ENCODE results near the gene SMAD3.
"Not testable (repeated sequence)": the region's sequence is repeated elsewhere in the genome, so short reads cannot be mapped to it uniquely, and the experiment has no call there.

Gene SMAD3

DNA sequence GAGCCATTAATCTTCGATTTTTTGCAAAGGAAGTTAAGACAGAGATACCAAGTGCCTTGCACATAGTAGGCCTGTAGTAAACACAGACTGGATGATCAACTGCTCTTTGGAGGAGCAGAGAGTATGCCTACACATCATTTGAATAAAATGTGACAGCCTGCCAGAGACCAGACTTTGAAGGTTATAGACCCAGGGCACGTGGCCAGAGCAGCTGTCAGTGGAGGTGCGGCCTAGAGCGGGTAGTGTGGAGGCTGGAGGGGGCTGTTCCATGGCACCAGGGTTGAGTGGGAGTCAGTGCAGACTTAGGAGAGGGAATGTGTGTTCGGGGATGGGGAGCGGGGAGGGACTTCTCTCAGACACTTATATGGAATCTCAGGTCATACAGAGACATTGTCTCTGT, 80.8 kb downstream of the SMAD3 start:
- DNase-seq, result peak; percentile 86

DNA sequence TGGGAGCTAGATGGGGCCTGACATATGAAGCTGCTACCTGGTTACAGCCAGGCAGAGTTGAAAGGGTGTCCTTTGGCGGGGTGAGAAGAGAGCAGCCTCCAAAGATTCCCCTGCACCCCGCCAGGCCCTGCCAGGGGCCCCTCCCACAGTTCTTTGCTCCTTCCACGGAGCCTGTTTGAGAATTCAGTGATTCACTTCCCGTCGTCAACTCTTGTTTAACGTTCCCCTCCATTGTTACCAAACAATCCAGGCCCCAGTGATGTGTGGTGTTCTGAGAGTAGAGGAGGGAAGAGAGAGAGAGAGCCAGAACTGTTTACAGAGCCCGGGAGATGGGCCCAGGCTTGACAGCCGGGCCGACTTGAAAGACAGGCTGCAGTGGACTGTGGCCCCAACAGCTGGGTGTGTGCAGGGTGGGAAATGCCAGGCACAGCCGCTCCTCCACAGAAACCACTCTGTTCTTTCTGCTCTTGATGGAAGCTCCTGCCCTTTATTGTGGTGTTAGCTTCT, 81.5 kb downstream of the SMAD3 start:
- peak; percentile 67 for DNase-seq

DNA sequence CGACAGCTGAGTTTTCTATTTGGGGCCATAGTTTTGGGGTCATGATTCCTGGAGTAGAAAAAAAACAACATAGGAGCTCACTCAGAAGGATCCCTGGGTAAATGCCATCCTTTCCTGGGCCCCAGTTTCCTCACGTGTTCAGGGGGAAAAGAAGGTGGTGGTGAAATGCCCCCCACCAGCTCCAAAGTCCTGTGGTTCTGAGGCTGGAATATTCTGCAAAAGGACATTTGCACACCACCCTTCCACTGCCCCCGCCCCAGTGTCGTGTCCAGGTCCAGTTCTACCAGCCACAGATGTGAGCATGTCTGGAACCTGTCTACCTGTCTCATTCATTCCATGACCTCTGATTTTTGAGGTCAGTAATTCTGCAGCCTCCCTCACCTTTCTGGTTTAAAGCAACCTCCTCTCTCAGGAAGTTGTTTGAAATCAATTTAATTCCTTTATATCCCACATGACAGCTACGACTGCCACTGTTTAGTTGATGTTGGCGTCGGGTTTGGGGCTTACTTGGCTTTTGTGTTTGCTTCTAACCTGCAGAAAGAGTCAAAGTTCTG, 82.1 kb downstream of the SMAD3 start:
- DNase-seq, result no peak

DNA sequence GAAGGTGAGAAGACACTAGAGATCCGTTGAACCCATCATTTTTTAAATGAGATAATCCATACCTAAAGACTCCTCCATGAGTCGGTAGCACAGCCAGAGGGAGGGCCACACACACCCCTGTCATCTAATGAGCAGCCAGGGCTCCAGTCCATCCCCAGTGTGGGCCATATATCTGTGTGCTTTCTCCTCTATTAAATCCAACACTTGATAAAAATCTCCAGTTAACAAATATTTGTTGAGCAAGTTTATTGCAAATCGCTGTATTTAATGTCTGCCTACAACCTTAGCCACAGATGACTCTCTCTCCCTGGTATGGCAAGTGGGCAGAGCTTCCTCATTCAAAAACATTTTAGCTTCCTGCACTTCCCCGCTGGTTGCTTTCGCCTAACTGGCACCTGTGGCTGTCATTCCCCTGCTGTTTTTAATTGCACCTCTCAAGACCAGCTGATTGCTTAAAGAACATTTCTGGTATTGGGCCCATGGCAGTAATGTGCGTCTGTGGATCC, 82.8 kb downstream of the SMAD3 start:
- no peak for DNase-seq

DNA sequence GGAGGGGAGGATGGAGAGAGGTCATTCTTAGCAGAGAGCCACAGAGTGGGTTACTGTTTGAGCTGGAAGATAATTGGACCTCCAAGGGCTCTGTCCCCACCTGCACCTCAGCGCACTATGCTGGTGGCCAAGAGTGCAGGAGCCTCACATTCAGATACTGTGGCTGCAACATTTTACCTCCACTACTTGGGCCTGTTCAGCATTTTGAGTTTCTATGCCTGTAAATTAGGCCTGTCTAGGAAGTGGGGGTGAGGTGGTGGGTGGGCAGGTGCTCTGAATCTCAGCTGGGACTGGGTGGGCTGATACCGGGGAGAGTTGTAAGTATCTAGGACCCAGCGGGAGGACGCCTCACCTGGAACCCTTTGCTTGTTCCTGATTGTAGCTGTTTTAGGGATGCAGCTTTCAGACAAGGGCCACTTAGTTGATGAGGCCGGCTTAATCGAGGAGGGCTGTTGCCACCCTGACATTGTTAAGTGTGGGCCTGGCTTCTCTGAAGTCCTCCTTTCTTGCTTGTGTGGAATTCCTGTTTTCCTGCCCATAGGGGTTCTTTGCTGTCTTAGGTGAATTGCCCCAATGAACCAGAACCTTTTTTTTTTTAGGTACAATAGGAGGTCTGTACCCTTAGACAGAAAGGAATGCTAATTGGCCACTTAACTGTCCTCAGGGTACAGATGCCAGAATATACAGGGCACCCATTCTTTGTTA, 83.8 kb downstream of the SMAD3 start:
- DNase-seq, result no peak

DNA sequence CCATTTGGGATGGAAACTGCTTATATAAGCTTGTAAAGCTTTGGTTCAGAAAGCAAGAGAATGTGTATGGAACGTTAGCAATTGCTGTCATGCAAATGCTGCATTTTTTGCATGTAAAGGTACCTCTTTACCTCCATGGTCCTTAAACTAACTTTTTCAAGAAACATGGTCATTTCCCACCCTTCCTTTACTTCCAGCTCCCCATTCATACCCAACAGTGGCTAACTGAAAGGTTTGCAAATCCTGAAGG, 84.3 kb downstream of the SMAD3 start:
- DNase-seq, result no peak

DNA sequence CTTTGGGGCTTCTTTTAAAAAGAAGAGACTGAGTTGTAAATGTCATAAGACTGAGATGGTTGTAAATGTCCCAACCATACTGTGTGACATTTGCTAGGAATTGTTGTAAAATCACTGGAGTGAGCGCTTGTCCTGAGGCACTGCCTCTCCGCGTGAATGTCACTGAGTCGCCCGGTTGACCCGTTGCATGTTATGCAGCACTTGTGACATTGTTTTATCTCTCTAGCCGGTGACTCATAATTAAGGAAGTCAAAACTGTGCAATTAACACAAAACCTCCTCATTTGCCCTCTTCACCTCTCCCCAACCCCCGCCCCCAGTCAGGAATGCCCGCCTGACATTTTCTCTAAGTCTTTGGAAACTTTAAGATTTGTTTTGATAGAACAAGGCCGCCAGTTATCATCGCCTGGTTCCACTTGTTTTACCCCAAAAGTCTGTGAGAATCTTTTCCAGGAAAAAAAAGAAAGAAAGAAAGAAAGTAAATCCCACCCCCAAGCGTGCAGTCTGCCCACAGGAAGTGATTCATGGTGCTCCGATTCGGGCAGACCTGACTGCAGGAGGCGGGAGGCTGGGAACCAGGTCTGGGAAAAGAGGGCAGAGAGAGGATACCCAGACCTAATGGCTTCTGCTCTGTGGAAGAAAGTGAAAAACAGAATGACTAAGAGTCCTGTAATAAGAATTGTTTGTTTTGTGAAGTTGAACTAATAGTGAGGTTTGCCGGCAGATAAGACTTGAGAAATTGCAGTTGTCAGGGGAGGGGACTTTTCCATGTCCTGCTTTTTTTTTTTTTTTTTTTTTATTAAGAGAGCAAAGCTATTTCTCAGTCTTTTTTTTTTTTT, 84.8 kb downstream of the SMAD3 start:
- peak; percentile 66 for DNase-seq

DNA sequence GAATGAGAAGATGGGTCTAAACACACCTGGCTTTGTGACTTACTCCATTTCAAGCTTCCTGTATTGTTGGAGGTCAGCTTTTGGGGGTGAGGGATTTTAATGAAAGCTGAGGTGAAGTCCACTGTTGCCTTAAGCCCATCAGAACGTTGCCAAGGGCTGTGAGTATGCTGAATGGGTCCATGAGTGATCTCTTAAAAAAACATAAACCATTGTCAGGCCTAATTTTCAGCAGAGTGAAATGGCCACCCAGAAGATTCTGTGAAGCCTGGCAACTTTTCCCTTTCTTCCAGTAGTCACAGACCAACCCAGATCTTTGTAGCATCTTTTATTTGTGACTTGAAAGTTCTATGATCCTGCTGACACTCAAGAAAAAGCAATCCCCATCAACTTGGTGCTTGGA, 87.0 kb downstream of the SMAD3 start:
- DNase-seq, result no peak

DNA sequence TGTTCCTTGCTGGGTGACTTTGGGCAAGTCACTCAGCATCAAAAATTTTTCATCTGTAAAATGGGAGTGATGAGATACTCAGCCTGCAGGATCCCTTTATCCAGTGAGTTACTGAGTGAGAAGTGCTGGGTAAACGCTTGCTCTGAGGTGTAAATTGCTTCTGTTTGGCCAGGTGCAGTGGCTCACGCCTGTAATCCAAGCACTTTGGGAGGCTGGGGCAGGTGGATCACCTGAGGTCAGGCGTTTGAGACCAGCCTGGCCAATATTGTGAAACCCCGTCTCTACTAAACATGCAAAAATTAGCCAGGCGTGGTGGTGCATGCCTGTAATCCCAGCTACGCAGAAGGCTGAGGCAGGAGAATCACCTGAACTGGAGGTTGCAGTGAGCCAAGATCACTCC, 87.6 kb downstream of the SMAD3 start:
- DNase-seq, result not testable (repeated sequence)

DNA sequence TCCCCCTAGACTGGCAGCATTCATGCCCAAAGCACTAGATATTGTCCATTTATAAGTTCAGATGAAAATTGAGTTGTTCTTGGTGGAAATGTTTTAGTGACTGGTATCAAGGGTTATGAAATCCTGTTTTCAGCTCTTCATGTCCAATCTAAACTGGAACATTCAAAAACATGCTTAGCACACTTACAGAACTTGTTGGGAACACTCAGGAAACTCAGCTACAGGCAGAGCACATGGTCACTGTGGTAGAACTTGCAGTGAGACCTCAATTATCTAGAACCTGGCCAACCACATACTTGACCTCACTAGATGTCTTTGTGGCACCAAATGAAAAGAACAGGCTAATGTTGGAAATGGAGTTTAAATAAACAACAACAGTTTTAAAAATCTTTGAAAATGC, 88.8 kb downstream of the SMAD3 start:
- no peak for DNase-seq

DNA sequence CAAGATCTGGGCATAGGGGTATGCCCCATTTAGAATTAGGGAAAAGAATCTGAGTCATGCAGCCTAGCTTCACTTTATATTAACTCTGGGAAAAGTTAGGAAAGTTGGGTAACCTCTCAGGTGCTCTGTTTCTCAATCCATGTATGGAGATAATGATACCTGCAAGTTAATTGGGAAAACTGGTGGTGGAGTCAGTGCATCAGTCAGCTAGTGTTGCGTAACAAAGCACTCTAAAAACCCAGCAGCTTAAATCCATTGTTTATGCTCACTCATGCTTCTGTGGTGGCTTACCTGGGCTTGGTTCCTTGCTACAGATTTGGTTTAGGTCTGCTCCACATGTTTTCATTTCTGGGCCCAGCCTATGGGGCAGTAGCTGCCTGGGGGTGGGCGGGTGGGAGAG, 91.0 kb downstream of the SMAD3 start:
- no peak for DNase-seq

DNA sequence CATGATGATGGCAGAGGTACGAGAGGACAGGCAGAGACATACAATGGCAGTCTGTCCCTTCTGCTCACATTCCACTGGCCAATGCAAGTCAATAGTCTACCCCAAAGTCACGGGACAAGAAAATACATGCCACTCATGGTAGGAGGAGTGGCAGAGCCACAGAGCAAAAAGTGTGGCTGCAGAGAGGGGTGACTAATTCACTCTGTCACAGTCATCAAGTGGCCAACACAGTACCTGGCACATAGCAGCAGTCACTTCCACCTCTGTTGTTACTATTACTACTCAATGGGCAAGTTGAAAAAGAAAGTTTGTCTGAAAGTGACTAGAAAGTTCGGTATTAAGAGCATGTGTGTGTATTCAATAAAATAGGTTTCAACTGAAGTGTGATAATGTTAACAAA, 91.4 kb downstream of the SMAD3 start:
- no peak for DNase-seq

DNA sequence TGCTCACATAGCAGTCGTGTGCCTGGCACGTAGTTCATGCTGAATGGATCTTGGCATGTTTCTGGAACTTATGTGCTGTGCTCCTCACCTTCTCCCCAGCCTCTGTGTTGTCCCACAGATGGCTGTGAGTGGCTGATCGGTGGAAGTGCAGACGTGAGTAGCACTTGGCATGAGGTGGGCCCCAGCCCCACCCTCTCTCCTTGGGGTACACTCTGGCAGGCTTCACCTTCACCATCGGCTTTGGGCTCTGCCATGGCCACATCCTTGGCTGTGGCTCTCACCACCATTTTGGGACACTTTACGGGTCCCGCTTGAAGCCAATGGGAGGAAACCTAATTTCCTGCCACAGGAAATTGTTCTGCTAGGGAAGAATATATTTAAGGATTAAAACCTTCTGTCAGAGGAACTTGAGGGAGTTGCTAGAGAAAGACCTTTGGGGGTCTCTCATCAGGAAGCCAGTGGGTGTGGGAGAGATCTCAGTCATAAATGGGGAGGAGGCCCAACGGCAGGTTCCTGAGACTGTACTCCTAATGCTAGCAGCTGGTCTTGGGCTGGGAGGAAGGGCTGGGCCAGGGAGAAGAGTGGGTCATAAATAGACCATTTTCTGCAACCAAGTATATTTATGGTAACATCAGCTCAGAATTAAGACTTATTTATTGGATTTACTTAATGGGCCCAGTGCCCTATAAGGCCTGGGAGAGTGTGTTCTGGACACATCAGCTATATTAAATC, 92.3 kb downstream of the SMAD3 start:
- DNase-seq, result no peak

DNA sequence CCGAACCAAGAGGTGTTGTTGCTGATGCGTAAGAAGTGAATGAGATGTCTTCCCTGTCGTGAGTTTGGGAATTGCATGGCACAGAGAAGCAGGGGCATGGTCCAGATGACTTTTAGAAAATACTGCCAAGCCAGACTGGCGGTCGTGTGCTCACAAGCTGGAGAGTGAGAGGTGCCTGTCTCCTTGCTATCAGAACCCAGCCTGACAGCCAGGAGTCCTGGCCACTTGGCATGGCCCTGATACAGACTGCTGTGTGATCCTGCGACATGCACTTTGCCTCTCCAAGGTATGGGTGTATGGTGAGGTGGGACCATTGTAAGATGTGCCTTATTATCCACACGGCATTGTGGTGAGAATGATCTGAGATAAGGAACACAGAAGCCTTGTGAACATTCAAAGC, 93.0 kb downstream of the SMAD3 start:
- no peak for DNase-seq

DNA sequence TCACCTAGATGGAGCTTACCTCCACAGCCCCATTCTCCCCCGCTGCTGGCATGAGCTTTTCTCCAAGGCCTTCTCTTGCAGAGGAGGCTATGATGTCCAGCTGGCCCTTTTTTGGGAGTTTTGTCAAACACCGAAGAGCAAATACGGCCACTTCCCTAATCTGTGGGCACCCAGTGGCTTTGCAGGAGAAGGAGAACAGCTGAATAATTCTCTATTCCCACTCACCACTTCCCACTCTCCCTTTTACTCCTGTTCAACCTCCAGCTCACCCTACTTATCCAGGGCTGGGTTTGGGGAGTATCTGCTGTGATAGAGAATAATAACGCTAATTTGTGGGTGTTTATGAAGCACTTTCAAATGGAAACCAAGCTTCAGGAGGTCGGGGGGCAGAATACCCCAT, 96.0 kb downstream of the SMAD3 start:
- no peak for DNase-seq

DNA sequence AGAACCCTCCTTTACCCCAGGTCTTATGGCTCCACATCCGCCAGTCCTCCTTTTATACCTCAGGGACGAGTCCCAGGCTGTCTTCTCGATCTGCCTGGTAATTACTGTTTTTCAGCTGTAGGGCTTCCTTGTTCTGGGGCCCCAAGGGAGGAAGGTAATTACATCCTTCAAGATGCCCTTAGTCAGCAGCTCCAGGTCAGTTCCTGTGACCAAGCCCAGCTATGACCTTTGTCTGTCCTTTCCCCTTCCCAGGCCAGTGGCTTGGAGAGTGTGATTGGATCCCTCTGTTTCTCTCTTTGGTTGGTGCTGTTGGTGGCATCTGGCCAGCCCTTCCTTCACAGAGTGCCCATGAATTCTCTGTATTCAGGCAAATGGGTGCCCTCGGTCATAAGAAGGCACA, 96.5 kb downstream of the SMAD3 start:
- DNase-seq, result no peak

DNA sequence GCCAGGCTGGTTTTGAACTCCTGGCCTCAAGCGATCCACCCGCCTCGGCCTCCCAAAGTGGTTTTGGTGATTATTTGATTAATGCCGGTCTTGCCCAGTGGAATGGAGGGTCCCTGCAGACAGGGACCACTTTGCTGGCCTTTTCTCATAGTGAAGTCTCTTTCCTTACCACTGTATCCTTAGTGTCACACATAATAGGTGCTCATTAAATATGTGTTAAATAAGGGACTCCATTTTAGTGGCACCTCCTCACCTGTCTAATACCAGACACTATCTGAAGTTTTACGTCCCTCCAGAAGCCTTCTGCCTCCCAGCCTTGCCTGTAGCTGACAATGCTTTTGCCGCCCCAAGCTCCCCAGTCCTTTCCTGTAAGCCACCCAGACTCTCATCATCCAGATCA, 97.8 kb downstream of the SMAD3 start:
- no peak for DNase-seq

DNA sequence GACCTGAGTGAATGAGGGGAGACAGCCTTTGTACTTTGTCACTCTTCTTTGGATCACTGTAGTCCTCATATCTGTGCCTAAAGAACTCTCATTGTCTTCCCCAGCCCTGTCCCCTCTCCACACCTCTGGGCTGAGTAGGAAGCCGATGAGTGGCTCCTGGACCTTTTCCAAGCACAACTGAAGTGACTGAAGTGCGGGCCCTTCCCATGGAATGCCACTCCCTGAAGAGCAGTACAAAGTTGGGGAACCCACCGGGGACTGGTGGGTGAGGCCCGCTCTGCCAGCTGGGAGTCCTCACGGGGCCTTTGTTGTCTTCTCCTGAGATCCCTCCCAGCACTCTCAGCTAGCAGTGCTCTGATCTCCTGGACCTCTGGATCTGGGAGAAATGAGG, 99.0 kb downstream of the SMAD3 start:
- DNase-seq, result no peak

DNA sequence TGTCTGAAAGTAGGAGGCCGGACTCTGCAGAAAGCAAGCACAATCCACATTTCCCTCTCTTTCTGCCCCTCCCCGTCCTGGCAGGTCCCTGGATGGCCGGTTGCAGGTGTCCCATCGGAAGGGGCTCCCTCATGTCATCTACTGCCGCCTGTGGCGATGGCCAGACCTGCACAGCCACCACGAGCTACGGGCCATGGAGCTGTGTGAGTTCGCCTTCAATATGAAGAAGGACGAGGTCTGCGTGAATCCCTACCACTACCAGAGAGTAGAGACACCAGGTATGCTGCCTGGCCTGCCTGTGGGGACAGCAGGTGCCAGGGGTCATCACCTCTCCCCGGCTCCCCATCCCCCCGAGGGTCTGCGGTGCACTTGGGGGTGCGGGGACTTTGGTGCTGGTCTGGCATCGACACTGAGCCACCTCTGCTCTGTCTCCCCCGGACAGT, 99.4 kb downstream of the SMAD3 start:
- no peak for DNase-seq

DNA sequence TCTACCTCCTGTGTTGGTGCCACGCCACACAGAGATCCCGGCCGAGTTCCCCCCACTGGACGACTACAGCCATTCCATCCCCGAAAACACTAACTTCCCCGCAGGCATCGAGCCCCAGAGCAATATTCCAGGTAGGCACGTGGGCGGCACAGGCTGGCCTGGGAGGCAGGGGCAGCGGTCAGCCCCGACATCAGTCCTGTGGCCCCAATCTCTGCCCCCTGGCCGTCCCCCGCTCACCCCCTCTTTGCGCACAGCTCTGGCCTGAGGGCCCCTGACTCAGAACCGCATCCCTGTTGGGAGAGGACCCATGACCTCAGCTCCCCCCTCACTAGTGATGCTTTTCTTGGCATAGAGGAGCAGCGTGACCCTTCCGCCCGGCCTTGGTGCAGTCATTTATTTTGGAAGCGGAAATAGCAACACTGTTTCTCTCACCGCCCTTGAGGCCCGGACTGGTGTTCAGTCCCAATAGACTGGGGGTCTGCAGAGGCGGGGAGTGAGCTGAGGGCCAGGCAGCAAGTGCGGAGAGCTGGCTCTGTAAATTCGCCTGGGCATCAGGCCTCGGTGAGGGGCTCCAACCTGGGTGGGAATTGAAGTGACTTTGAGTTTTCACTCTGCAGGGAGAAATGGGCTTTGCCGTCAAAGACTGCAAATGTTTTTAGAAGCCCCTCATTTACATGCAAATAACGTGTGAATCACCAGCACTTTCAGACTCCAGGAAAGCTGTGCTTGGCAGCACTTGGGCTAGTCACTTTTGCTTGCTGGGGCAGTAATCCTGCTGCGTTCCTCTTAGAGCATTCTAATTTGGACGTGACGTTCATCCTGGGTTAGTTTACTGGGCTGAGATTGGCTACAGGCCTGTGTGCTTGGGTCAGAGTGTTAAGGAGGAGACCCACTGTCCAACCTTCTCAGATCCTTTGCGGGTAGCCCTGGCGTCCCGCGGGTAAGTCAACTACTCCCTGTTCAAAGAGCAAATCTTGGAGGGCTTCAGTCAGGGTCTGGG, 100.2 kb downstream of the SMAD3 start:
- no peak for DNase-seq

DNA sequence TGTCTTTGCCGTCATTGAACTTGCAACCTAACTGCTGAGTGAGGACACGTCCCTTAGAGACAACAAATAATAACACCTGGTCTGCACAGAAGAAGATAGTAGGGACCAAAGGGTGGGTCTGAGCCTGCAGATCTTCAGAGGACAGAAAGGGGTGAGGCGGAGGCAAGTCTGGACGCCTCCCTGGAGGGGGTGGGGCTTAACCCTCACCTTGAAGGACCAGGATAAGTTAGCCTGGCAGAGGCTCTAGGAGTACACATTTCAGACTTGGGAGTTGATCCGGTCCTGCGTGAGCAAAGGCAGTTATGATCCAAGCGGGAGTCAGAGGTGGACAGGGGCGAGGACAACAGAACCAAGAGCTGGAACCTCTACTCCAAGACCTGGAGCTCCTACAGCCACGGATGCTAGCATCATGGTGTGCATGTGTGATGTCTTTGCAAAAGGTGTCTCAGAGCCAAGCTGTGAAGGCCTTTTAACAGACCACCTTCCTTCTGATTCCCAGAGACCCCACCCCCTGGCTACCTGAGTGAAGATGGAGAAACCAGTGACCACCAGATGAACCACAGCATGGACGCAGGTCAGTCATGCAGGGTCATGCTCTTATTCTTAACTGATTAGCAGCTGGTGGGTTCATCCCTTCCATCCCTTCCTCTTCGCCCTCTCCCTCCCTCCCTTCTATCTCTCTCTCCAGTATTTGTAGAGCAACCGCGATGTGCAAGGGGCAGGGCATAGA, 101.0 kb downstream of the SMAD3 start:
- no peak for DNase-seq

Data from right hindlimb (tissue), 1 donor.